ENCODE measurements around the gene MAML3. TPM values are rescaled to one million over a fixed set of nuclear protein-coding genes. Genes with fewer than 3 reads are reported as not detected.

Gene MAML3
- total and polyA plus RNA-seq, 2 donors = 4.3 to 5.2 TPM

GRCh38 chr4:139853309-139853708 is 300.7 kb downstream of the MAML3 start:
- Histone ChIP-seq H3K27ac (ENCODE audit: low read depth in 1 of 2, low read length in 1 of 2) (no peak overlapping the region), H3K36me3 (ENCODE audit: control insufficient read depth in 2 of 2, insufficient read depth in 2 of 2, low read length in 1 of 2) (peaks cover 0 to 3% of the 10 kb centered on the region in 2 donors), H3K4me3 (ENCODE audit: low read length in 2 of 2) (no peak overlapping the region), H3K9me3 (ENCODE audit: control insufficient read depth in 2 of 2, insufficient read depth in 1 of 2, low read length in 1 of 2) (no peaks in the 10 kb centered on the region), H3K27me3 (ENCODE audit: control insufficient read depth in 2 of 2, insufficient read depth in 1 of 2, low read length in 1 of 2) (no peaks in the 10 kb centered on the region), H3K4me1 (ENCODE audit: control insufficient read depth in 2 of 2, insufficient read depth in 2 of 2, low read length in 2 of 2) (peaks cover 4 to 18% of the 10 kb centered on the region in 2 donors)
- no peak for DNase-seq (ENCODE audit: low read depth in 6 of 9, low spot score in 9 of 9)

GRCh38 chr4:139852612-139853269 is 301.2 kb downstream of the MAML3 start:
- Histone ChIP-seq H3K4me1 (ENCODE audit: control insufficient read depth in 2 of 2, insufficient read depth in 2 of 2, low read length in 2 of 2) (peaks cover 4 to 16% of the 10 kb centered on the region in 2 donors), H3K36me3 (ENCODE audit: control insufficient read depth in 2 of 2, insufficient read depth in 2 of 2, low read length in 1 of 2) (peaks cover 0 to 3% of the 10 kb centered on the region in 2 donors), H3K27ac (ENCODE audit: low read depth in 1 of 2, low read length in 1 of 2) (no peak overlapping the region), H3K9me3 (ENCODE audit: control insufficient read depth in 2 of 2, insufficient read depth in 1 of 2, low read length in 1 of 2) (no peaks in the 10 kb centered on the region), H3K27me3 (ENCODE audit: control insufficient read depth in 2 of 2, insufficient read depth in 1 of 2, low read length in 1 of 2) (no peaks in the 10 kb centered on the region), H3K4me3 (ENCODE audit: low read length in 2 of 2) (no peak overlapping the region)
- no peak for DNase-seq (ENCODE audit: low read depth in 6 of 9, low spot score in 9 of 9)
- 96% methylated on average over 4 of the region's 4 CpGs for WGBS

GRCh38 chr4:139851639-139852038 is 302.3 kb downstream of the MAML3 start:
- H3K27ac ChIP-seq (ENCODE audit: low read depth in 1 of 2, low read length in 1 of 2) = no peak overlapping the region
- WGBS = 97% methylated on average over 4 of the region's 4 CpGs

GRCh38 chr4:139851133-139851532 is 302.9 kb downstream of the MAML3 start:
- 88% methylated on average over 2 of the region's 2 CpGs for WGBS
- no peak for DNase-seq (ENCODE audit: low read depth in 6 of 9, low spot score in 9 of 9)
- Histone ChIP-seq H3K4me3 (ENCODE audit: low read length in 2 of 2) (no peak overlapping the region), H3K27ac (ENCODE audit: low read depth in 1 of 2, low read length in 1 of 2) (no peak overlapping the region), H3K36me3 (ENCODE audit: control insufficient read depth in 2 of 2, insufficient read depth in 2 of 2, low read length in 1 of 2) (peaks cover 0 to 3% of the 10 kb centered on the region in 2 donors), H3K27me3 (ENCODE audit: control insufficient read depth in 2 of 2, insufficient read depth in 1 of 2, low read length in 1 of 2) (no peaks in the 10 kb centered on the region), H3K4me1 (ENCODE audit: control insufficient read depth in 2 of 2, insufficient read depth in 2 of 2, low read length in 2 of 2) (peaks cover under 1 to 4% of the 10 kb centered on the region in 2 donors), H3K9me3 (ENCODE audit: control insufficient read depth in 2 of 2, insufficient read depth in 1 of 2, low read length in 1 of 2) (no peaks in the 10 kb centered on the region)

More at GRCh38 chr4:139851639-139852038, 302.3 kb downstream of the MAML3 start:
- Histone ChIP-seq H3K27me3 (ENCODE audit: control insufficient read depth in 2 of 2, insufficient read depth in 1 of 2, low read length in 1 of 2) (no peaks in the 10 kb centered on the region), H3K4me3 (ENCODE audit: low read length in 2 of 2) (no peak overlapping the region), H3K9me3 (ENCODE audit: control insufficient read depth in 2 of 2, insufficient read depth in 1 of 2, low read length in 1 of 2) (no peaks in the 10 kb centered on the region), H3K36me3 (ENCODE audit: control insufficient read depth in 2 of 2, insufficient read depth in 2 of 2, low read length in 1 of 2) (peaks cover 0 to 3% of the 10 kb centered on the region in 2 donors), H3K4me1 (ENCODE audit: control insufficient read depth in 2 of 2, insufficient read depth in 2 of 2, low read length in 2 of 2) (peaks cover 4 to 9% of the 10 kb centered on the region in 2 donors)
- DNase-seq (ENCODE audit: low read depth in 6 of 9, low spot score in 9 of 9) = no peak

DNA sequence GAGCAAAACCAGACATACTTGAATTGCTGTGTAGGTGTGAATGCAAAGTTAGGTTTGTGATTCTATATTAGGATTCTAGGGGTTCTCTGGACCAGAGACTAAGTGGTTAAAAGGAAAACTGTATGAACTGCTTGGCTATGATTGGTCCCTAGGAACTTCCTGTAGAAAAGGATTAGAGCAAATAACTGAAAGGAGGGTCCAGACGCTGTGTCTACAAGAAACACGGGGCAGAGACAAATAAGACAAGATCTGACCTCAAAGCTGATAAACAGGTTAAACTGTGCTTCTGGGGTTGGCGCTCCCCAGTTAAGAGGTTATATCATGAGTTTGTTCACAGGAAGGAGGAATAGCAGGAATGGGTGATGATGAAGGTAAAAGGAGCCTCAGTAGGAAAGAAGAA is 304.8 kb downstream of the MAML3 start:
- Histone ChIP-seq H3K4me3 (ENCODE audit: low read length in 2 of 2) (no peak overlapping the region), H3K27ac (ENCODE audit: low read depth in 1 of 2, low read length in 1 of 2) (no peak overlapping the region), H3K27me3 (ENCODE audit: control insufficient read depth in 2 of 2, insufficient read depth in 1 of 2, low read length in 1 of 2) (no peaks in the 10 kb centered on the region), H3K36me3 (ENCODE audit: control insufficient read depth in 2 of 2, insufficient read depth in 2 of 2, low read length in 1 of 2) (no peaks in the 10 kb centered on the region), H3K4me1 (ENCODE audit: control insufficient read depth in 2 of 2, insufficient read depth in 2 of 2, low read length in 2 of 2) (no peaks in the 10 kb centered on the region), H3K9me3 (ENCODE audit: control insufficient read depth in 2 of 2, insufficient read depth in 1 of 2, low read length in 1 of 2) (no peaks in the 10 kb centered on the region)
- 76% methylated on average over 3 of the region's 3 CpGs for WGBS
- DNase-seq (ENCODE audit: low read depth in 6 of 9, low spot score in 9 of 9) = no peak

DNA sequence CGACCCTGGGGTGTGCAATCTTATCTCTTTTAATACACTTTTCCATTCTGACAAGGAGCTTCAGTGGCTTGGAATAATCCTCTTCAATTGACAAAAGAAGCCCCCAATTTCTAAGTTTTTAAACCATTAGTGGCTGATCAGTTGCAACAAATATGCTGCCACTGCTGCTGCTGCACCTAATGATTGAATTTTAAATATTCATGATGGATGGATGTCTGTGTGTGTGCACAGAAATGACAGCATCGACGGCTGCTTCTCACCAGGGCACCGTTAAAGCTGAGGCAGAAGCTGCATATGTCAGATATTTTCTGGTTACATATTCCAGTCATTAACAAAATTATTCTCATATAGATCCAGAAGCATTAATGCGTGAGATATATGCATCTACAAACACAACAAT is 306.0 kb downstream of the MAML3 start:
- no peaks in the 10 kb centered on the region for H3K9me3 ChIP-seq (ENCODE audit: control insufficient read depth in 2 of 2, insufficient read depth in 1 of 2, low read length in 1 of 2)
- no peak overlapping the region for H3K4me3 ChIP-seq (ENCODE audit: low read length in 2 of 2)
- no peaks in the 10 kb centered on the region for H3K36me3 ChIP-seq (ENCODE audit: control insufficient read depth in 2 of 2, insufficient read depth in 2 of 2, low read length in 1 of 2)
- no peaks in the 10 kb centered on the region for H3K4me1 ChIP-seq (ENCODE audit: control insufficient read depth in 2 of 2, insufficient read depth in 2 of 2, low read length in 2 of 2)
- DNase-seq (ENCODE audit: low read depth in 6 of 9, low spot score in 9 of 9) = no peak
- H3K27me3 ChIP-seq (ENCODE audit: control insufficient read depth in 2 of 2, insufficient read depth in 1 of 2, low read length in 1 of 2) = no peaks in the 10 kb centered on the region
- WGBS = 99% methylated on average over 5 of the region's 5 CpGs
- H3K27ac ChIP-seq (ENCODE audit: low read depth in 1 of 2, low read length in 1 of 2) = no peak overlapping the region

DNA sequence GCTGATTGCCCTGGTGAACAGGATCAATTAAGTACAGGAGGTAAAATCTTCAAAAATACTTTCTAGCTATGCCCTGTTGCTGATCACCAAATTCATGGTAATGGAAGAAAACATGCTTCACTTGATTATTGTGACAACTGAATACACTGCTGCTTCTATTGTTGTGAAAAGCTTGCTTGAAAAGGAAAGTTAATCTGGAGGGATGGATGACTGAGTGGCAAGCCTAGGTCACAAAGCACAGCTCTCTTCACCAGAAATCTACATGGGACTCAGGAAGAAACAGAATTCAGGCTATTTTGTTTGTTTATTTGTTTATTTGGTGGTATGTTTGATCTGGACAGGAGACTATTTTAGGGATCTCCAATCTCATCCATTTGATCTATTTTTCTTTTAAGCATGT is 306.4 kb downstream of the MAML3 start:
- H3K36me3 ChIP-seq (ENCODE audit: control insufficient read depth in 2 of 2, insufficient read depth in 2 of 2, low read length in 1 of 2) = no peaks in the 10 kb centered on the region
- no peaks in the 10 kb centered on the region for H3K27me3 ChIP-seq (ENCODE audit: control insufficient read depth in 2 of 2, insufficient read depth in 1 of 2, low read length in 1 of 2)
- H3K27ac ChIP-seq (ENCODE audit: low read depth in 1 of 2, low read length in 1 of 2) = no peak overlapping the region
- DNase-seq (ENCODE audit: low read depth in 6 of 9, low spot score in 9 of 9) = no peak
- H3K9me3 ChIP-seq (ENCODE audit: control insufficient read depth in 2 of 2, insufficient read depth in 1 of 2, low read length in 1 of 2) = no peaks in the 10 kb centered on the region
- no peak overlapping the region for H3K4me3 ChIP-seq (ENCODE audit: low read length in 2 of 2)
- H3K4me1 ChIP-seq (ENCODE audit: control insufficient read depth in 2 of 2, insufficient read depth in 2 of 2, low read length in 2 of 2) = no peaks in the 10 kb centered on the region

DNA sequence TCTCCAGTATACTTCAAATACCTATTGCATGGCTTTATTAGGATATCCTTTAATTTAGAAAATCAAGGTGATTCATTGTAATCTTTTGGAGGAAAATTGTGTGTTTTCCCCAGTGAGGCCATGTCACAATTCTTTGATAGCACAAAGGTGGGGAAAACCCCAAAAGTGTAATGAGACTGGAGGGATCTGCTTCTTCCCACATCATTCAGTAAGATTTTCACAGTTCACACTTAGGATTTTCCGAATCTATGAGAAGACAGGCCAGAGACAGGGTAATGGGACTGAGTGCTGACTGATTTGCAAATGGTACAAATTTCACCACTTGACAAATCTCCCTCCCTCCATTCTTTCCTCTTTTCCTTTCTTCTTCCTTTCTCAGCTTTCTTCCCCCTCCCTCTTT is 307.2 kb downstream of the MAML3 start:
- H3K27ac ChIP-seq (ENCODE audit: low read depth in 1 of 2, low read length in 1 of 2) = no peak overlapping the region
- 96% methylated on average over 1 of the region's 1 CpG for WGBS
- H3K9me3 ChIP-seq (ENCODE audit: control insufficient read depth in 2 of 2, insufficient read depth in 1 of 2, low read length in 1 of 2) = no peaks in the 10 kb centered on the region
- no peak overlapping the region for H3K4me3 ChIP-seq (ENCODE audit: low read length in 2 of 2)
- no peaks in the 10 kb centered on the region for H3K27me3 ChIP-seq (ENCODE audit: control insufficient read depth in 2 of 2, insufficient read depth in 1 of 2, low read length in 1 of 2)
- H3K36me3 ChIP-seq (ENCODE audit: control insufficient read depth in 2 of 2, insufficient read depth in 2 of 2, low read length in 1 of 2) = no peaks in the 10 kb centered on the region
- H3K4me1 ChIP-seq (ENCODE audit: control insufficient read depth in 2 of 2, insufficient read depth in 2 of 2, low read length in 2 of 2) = peaks cover 0 to 3% of the 10 kb centered on the region in 2 donors
- no peak for DNase-seq (ENCODE audit: low read depth in 6 of 9, low spot score in 9 of 9)

- 96% methylated on average over 3 of the region's 3 CpGs for WGBS
- Histone ChIP-seq H3K27ac (ENCODE audit: low read depth in 1 of 2, low read length in 1 of 2) (no peak overlapping the region), H3K27me3 (ENCODE audit: control insufficient read depth in 2 of 2, insufficient read depth in 1 of 2, low read length in 1 of 2) (no peaks in the 10 kb centered on the region), H3K9me3 (ENCODE audit: control insufficient read depth in 2 of 2, insufficient read depth in 1 of 2, low read length in 1 of 2) (no peaks in the 10 kb centered on the region), H3K4me3 (ENCODE audit: low read length in 2 of 2) (no peak overlapping the region), H3K4me1 (ENCODE audit: control insufficient read depth in 2 of 2, insufficient read depth in 2 of 2, low read length in 2 of 2) (peaks cover 0 to 9% of the 10 kb centered on the region in 2 donors), H3K36me3 (ENCODE audit: control insufficient read depth in 2 of 2, insufficient read depth in 2 of 2, low read length in 1 of 2) (no peaks in the 10 kb centered on the region)
- no peak for DNase-seq (ENCODE audit: low read depth in 6 of 9, low spot score in 9 of 9)
These were observed 308.4 kb downstream of the MAML3 start for GRCh38 chr4:139845453-139846093.
